ENCODE measurements around the gene MAP4K3. TPM values are rescaled to one million over a fixed set of nuclear protein-coding genes. Genes with fewer than 3 reads are reported as not detected.

The MAP4K3 gene
- total RNA-seq, 4 donors from 2014 or later, result 39.6 to 72.5 (median 53.8) TPM

DNA sequence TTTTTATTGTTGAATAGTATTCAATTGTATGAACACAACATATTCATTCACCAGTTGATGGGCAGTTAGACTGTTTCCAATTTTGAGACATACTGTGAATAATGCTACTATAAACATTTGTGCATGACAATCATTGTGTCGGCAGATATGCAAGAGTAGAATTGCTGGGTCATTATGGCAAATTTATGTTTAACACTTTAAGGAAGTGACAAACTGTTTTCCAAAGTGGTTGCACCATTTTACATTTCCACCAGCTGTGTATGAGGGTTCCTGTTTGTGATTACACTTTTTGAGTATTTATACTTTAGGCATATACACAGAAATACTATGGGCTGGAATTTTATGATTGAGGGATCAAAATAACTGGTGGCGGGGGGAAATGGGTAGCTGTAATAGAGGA lies 61.2 kb downstream of the MAP4K3 start:
- H3K27me3 ChIP-seq, result no peaks in the 10 kb centered on the region
- H3K27ac ChIP-seq (replicated peaks in 1 of 4), result no peak overlapping the region
- intact Hi-C loops (cut with DNase I), result loop anchor here (5.0 to 10.0 kb wide), 3 partner anchors 61 to 149 kb away; partner anchors contain the start of gene MAP4K3
- DNase-seq (ENCODE audit: extremely low spot score), result no peak
- peaks cover 14 to 31% (median 26%) of the 10 kb centered on the region in 4 donors for H3K4me1 ChIP-seq
- H3K36me3 ChIP-seq, result peaks cover 0 to 18% (median 2%) of the 10 kb centered on the region in 4 donors
- no peaks in the 10 kb centered on the region for H3K9me3 ChIP-seq
- no peak overlapping the region for H3K4me3 ChIP-seq
- WGBS, result 88% methylated on average over 2 of the region's 2 CpGs
- TF ChIP-seq POLR2AphosphoS5 (IDR thresholded peaks at IDR 0.05), result no peak
- TF ChIP-seq, protein P1, sequence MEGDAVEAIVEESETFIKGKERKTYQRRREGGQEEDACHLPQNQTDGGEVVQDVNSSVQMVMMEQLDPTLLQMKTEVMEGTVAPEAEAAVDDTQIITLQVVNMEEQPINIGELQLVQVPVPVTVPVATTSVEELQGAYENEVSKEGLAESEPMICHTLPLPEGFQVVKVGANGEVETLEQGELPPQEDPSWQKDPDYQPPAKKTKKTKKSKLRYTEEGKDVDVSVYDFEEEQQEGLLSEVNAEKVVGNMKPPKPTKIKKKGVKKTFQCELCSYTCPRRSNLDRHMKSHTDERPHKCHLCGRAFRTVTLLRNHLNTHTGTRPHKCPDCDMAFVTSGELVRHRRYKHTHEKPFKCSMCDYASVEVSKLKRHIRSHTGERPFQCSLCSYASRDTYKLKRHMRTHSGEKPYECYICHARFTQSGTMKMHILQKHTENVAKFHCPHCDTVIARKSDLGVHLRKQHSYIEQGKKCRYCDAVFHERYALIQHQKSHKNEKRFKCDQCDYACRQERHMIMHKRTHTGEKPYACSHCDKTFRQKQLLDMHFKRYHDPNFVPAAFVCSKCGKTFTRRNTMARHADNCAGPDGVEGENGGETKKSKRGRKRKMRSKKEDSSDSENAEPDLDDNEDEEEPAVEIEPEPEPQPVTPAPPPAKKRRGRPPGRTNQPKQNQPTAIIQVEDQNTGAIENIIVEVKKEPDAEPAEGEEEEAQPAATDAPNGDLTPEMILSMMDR (IDR thresholded peaks at IDR 0.05), result no peak
- TF ChIP-seq EP300 (IDR thresholded peaks at IDR 0.05), result no peak
- no peak for TF ChIP-seq POLR2A (IDR thresholded peaks at IDR 0.05; ENCODE audit: low read depth)

DNA sequence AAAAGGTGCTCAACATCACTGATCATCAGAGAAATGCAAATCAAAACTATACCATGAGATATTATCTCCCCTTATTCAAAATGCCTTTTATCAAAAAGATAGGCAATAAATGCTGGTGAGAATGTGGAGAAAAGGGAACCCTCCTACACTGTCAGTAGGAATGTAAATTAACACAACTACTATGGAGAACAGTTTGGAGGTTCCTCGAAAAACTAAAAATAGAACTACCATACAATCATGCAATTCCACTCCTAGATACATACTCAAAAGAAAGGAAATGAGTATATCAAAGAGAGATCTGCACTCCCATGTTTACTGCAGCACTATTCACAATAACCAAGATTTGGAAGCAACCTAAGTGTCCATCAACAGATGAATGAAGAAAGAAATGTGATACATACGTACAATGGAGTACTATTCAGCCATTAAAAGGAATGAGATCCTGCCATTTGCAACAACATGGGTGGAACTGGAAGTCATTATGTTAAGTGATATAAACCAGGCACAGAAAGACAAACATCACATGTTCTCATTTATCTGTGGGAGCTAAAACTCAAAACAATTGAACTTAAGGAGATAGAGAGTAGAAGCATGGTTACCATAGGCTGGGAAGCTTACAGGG lies 63.8 kb downstream of the MAP4K3 start:
- Histone ChIP-seq H3K27ac (replicated peaks in 1 of 4) (no peak overlapping the region), H3K4me3 (no peak overlapping the region), H3K9me3 (no peaks in the 10 kb centered on the region), H3K27me3 (no peaks in the 10 kb centered on the region), H3K36me3 (peaks cover 0 to 18% (median 2%) of the 10 kb centered on the region in 4 donors), H3K4me1 (peaks cover 0 to 5% (median 4%) of the 10 kb centered on the region in 4 donors)
- DNase-seq (ENCODE audit: extremely low spot score), result no peak
- 70% methylated on average over 2 of the region's 2 CpGs for WGBS
- intact Hi-C loops (cut with DNase I), result loop anchor here (10.0 kb wide), 1 partner anchor 152 kb away; no protein-coding TSS in a partner anchor
- TF ChIP-seq, protein P1 (IDR thresholded peaks at IDR 0.05), result no peak
- TF ChIP-seq POLR2AphosphoS5 (IDR thresholded peaks at IDR 0.05), result no peak
- no peak for TF ChIP-seq POLR2A (IDR thresholded peaks at IDR 0.05; ENCODE audit: low read depth)
- TF ChIP-seq EP300 (IDR thresholded peaks at IDR 0.05), result no peak

DNA sequence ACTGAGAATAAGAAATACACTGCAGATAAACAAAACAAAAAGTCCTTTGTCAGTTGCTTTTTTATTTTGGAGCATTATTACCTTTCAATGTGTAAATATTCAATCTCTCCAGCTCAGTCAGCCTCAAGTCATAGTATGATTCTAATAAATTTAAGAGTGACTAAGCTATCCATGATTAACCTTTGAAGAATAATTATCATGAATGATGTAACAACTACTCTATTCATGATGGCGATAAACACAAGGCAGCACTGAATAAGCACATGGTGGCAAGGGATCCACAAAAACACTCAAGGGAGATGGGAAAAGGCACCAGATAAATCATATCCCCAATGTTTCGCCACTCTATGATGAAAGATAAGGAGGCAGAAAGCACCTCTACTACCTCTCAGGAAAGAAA lies 67.0 kb downstream of the MAP4K3 start:
- no peak overlapping the region for H3K4me3 ChIP-seq
- no peak for TF ChIP-seq POLR2AphosphoS5 (IDR thresholded peaks at IDR 0.05)
- TF ChIP-seq, protein P1 (IDR thresholded peaks at IDR 0.05), result no peak
- TF ChIP-seq EP300 (IDR thresholded peaks at IDR 0.05), result no peak
- TF ChIP-seq POLR2A (IDR thresholded peaks at IDR 0.05; ENCODE audit: low read depth), result no peak
- no peaks in the 10 kb centered on the region for H3K4me1 ChIP-seq
- no peak overlapping the region for H3K27ac ChIP-seq (replicated peaks in 1 of 4)
- peaks cover 0 to 5% (median 2%) of the 10 kb centered on the region in 4 donors for H3K36me3 ChIP-seq
- no peak for DNase-seq (ENCODE audit: extremely low spot score)
- WGBS, result 97% methylated on average over 2 of the region's 2 CpGs
- no peaks in the 10 kb centered on the region for H3K27me3 ChIP-seq
- H3K9me3 ChIP-seq, result no peaks in the 10 kb centered on the region
- intact Hi-C loops (cut with DNase I), result loop anchor here (10.0 kb wide), 1 partner anchor 155 kb away; no protein-coding TSS in a partner anchor

DNA sequence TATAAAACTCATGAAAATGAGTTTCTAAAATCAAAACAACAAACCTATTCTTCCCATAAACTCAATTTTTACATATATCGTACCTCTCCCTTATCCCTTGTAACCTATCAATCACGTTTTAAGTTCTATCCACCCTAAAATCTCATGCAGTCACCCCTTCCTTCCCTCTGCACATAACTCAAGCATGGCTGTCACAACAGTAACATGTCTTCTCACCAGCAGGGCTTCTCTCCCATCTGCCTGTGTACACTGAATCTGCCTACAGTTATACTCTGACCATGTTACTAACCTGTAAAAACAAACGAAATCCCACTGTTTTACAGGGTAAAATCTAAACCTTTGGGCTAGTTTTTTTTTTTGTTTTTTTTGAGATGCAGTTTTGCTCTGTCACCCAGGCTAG lies 68.2 kb downstream of the MAP4K3 start:
- intact Hi-C loops (cut with DNase I), result no loop called here
- Histone ChIP-seq H3K36me3 (peaks cover 0 to 5% (median 2%) of the 10 kb centered on the region in 4 donors), H3K27me3 (no peaks in the 10 kb centered on the region), H3K9me3 (no peaks in the 10 kb centered on the region), H3K27ac (replicated peaks in 1 of 4) (no peak overlapping the region), H3K4me3 (no peak overlapping the region), H3K4me1 (peaks cover 0 to 5% (median 2%) of the 10 kb centered on the region in 4 donors)
- 80% methylated on average over 3 of the region's 3 CpGs for WGBS
- TF ChIP-seq POLR2A (IDR thresholded peaks at IDR 0.05; ENCODE audit: low read depth) (no peak), EP300 (IDR thresholded peaks at IDR 0.05) (no peak), POLR2AphosphoS5 (IDR thresholded peaks at IDR 0.05) (no peak)
- TF ChIP-seq, protein P1 (IDR thresholded peaks at IDR 0.05), result no peak
- DNase-seq (ENCODE audit: extremely low spot score), result no peak

All from esophagus muscularis mucosa (tissue), 4 donors.